GM15510 (cell line): ENCODE data around the gene ARHGDIA.

ENCODE experiments used
- POLR2A ChIP-seq: IDR thresholded peaks from 3 replicates; pipeline ENCODE4 v1.6.1; 2011; ENCODE audit warnings: borderline replicate concordance; ENCODE audit not compliant: insufficient read length; ENCODE audit errors: extremely low read depth

Gene ARHGDIA

DNA sequence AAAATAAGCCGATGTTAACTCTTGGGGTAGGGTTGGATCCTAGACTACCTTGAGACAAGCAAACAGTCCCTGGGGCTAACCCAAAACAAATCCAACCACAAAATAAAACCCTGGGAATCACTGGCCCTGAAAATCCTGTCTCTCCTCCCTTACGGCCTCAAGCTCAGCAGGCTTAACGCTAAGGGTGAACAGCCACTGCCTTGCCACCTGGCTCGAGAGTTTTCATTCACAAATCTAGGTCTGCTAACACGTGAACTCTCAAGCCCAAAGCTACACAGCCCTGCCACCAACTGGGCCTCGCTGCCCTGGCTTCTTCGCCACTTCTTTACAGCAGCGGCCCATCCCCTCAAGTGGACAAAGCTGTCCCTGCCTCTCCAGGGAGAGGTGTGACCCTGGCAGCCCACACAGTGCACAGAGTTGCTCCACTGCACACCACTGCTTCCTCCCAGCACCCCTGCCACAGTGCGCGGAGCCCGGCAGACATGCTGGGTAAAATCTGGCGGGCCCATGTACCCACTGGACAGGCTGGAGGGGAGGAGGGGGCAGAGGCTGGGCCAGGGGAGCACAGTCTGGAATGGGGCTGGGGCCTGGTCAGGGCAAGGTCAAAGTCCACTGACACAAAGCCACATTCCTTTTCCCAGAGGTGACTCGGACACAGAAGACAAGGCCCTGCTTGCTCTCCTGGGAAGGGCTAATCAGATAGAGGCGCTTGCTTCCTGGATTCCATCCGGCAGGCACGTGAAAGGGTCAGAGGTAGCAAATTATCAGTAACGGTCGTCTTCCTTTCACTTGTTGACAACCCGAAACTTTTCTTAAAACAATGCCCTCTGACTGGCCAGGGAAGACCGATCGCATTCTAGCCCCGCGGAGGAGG, 39.1 kb upstream of the ARHGDIA start:
- no peak for TF ChIP-seq POLR2A

DNA sequence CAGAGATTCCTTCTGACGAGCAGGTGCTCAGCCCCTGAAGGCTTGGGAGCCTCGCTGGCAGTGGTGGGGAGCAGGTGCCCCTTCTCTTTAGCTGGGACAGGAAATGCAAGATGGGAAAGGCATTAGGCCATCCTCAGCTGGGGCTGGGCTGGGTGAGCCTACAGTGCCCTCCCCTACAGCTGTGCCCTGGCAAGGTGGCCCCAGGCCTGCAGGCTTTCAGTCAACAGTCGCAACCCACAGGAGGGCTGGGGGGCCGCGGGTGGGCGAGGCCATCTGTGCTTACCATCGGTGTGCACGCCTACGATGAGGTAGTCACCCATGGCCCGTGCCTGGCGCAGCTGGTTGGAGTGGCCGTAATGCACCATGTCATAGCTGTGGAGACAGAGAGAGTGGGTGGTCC, 38.1 kb upstream of the ARHGDIA start:
- no peak for TF ChIP-seq POLR2A

GRCh38 chr17:81908793-81909192, 37.7 kb upstream of the ARHGDIA start:
- no peak for TF ChIP-seq POLR2A

DNA sequence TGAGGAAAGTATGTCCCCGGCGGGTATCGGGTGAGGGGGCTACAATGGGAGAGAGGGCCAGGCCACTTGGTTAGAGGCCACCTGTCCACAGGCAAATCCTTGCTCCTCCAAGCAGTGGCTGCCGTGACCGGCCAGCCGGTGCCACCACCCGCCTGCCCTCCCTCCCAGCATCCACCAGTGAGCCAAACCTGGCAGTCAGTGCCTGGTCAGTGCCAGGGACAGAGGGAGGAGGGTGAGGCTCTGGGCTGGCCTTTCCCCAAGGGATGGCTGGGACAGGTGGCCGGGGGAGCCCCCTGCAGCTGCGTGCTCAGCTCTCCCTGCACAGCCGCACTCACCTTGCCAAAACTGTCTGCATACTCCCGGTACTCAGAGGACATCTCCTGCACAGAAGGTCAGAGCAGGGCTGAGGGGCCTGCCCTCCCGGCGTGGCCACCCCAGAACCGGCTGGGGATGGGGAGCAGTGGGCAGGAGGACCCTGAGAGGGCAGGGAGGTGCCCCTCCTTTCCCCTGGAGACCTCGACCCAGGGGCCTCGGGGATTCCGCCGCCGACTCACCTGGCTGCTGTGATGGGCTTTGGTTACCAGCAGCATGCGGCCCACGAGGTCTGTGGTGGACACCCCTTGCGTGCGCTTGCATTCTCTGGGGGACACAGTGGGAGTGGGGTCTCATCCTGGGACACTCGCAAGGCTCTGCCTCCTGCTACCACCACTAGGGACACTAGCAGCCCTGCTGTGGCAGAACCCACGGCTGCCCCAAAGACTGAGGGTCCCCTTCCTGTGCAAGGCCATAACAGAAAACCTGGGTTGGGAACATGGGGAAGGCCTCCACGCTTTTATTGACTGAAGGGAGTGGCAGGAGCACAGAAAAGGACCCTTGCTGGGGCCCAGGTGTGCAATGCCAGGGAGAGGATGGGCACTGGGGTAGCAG, 36.3 kb upstream of the ARHGDIA start:
- TF ChIP-seq POLR2A, result no peak

DNA sequence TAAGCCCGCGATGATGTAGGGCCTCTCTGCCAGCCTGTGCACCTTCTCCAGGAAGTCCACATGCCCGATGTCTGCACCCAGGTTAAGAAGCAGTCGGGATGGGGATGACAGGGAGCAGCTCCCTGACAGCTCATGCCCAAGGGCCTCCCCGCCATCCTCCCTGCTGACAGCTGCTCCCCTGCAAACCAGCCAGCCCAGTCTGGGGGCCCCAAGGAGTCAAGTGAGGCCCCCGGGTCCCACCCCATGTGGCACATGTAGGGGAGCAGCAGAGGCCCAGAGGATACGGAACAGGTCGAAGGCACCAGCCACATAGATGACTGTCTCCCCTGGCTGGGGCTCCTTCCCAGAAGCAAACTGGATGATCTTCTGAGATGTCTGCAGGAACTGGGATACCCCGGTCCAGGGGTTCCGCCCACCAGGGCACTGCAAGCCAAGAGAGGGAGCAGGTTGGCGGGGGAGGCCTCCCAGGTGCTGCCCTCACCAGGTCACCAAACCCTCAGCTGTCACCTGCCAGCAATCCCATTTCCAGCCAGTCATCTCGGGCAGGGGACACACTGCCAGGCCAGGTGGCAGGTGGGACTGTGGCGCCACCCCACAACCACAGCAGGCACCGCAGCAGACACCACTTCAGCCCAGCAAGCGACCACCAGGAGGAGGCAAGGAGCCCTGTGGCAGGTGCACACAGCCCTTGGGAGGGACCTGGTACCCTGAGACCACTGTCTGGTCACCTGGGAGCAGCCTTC, 35.5 kb upstream of the ARHGDIA start:
- no peak for TF ChIP-seq POLR2A

- no peak for TF ChIP-seq POLR2A
Measured at GRCh38 chr17:81905993-81906392, 34.9 kb upstream of the ARHGDIA start.

GRCh38 chr17:81905424-81905875, 34.3 kb upstream of the ARHGDIA start:
- no peak for TF ChIP-seq POLR2A

GRCh38 chr17:81904600-81905423, 33.7 kb upstream of the ARHGDIA start:
- TF ChIP-seq POLR2A, result no peak

DNA sequence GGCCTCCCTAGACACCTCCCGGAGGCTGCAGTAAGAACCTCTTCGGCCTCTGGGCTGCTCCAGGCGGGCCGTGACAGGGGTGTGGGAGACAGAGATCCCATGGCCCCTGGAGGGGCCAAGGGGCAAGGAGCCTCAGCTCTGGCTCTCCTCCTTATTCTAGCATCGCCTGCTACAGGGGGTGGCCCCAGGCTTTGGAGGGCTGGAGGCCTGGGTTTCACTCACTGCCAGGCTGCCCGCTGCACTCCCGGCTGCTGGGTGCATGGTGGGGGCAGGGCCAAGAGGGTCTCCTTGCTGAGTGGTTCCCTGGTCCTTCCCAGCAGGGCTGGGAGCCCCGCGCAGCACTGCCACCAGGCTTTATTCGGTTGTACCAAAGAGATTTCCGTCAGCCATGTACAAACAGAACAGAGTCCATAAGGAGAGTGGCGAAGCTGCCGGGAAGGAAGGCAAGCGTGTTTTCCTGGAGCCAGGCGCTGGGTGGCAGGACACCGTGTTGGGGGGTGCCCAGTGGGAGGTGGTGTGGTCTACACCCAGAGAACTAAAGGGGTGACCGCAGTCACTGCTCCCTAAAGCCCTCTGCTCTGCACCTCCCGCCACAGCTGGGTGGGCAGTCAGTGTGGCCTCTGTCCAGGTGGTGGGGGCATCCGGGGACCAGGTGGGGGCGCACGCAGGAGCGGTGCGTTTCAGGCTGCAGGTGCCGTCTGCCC, 32.9 kb upstream of the ARHGDIA start:
- no peak for TF ChIP-seq POLR2A

DNA sequence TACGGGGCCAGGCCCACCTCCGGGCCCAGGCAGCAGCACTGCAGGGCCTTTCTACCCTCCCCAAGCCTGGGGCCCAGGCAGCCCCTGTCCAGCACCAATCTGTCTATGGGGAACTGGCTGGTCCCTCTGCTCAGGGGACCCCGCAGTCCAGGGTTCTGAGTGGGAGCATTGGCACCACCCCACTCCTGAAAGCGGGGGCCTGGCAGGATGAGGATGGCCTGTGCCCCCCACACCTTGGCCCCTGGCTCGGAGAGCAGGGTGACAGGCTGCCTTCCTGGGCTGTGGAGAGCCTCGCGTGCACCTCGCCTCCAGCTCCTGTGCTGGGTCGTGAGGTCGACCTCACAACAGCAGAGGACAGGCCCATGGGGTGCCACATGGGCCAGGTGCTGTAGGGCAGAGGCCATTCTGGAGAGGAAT, 32.3 kb upstream of the ARHGDIA start:
- no peak for TF ChIP-seq POLR2A

DNA sequence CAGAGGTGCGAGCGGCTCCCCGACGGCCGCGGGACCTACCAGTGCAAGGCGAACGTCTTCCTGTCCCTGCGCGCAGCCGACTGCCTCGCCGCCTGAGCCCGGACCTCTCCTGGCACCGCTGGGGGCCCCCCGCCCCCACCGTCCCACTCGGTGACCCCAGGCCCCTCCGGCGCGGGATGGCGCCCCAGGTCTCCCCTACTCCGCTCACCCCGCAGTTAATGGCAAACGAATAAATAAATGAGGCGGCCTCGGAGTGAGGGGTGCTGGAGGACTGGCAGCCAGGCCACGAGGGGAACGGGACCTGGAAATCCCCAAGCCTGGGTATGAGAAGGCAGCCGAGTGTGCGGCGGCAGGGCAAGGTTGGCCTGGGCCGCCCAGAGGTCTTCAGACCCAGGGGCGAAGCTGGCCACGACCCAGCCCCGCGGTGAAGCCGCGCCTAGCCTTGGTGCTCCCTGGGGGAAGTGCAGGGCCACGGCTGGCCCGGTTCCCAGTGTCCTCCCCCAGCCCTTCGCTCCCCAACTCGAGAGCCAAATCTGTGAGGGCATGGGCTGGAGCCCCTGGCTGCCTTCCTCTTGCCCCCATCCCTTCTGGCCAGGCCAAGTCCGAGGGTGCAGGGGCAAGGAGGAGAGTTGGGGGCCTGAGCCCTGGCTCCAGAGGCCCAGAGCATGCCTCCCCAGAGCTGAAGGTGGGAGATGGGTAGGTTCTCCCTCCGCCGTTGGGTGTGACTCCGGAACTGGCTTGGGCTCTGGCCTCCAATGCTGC, 31.7 kb upstream of the ARHGDIA start:
- no peak for TF ChIP-seq POLR2A

DNA sequence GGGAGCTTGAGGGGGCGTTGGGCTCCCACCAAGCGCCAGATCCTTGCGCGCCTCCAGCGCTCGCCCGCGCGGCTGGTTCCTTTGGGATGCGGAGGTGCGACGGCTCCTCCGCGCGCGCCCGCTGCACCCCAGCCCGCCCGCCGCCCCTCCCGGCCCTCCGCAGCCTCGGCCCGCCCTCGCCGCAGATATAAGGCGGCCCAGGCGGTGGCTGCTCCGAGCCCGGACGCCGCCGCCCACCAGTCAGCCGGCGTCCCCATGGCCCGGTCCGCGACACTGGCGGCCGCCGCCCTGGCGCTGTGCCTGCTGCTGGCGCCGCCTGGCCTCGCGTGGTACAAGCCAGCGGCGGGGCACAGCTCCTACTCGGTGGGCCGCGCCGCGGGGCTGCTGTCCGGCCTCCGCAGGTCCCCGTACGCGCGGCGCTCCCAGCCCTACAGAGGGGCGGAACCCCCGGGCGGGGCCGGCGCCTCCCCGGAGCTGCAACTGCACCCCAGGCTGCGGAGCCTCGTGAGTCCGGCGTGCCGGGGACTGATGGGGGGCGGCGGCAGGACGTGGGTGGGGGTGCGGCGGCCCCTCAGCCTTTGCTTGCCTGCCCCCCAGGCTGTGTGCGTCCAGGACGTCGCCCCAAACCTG, 31.0 kb upstream of the ARHGDIA start, which contains the start of gene NPB:
TSS of gene NPB (plus strand) at position 216 of the 630 bp plus-strand sequence. CDS start at position 256, 40 bp downstream.
- no peak for TF ChIP-seq POLR2A

- no peak for TF ChIP-seq POLR2A
Measured at GRCh38 chr17:81901167-81902022, 30.3 kb upstream of the ARHGDIA start.
